Measurements from ENCODE around the gene STMP1. TPM values are rescaled to one million over a fixed set of nuclear protein-coding genes. Genes with fewer than 3 reads are reported as not detected.
"Not testable (repeated sequence)": the region's sequence is repeated elsewhere in the genome, so short reads cannot be mapped to it uniquely, and the experiment has no call there.

STMP1 gene
- total RNA-seq, 2 donors from 2014 or later = 25.7 to 27.4 TPM

DNA sequence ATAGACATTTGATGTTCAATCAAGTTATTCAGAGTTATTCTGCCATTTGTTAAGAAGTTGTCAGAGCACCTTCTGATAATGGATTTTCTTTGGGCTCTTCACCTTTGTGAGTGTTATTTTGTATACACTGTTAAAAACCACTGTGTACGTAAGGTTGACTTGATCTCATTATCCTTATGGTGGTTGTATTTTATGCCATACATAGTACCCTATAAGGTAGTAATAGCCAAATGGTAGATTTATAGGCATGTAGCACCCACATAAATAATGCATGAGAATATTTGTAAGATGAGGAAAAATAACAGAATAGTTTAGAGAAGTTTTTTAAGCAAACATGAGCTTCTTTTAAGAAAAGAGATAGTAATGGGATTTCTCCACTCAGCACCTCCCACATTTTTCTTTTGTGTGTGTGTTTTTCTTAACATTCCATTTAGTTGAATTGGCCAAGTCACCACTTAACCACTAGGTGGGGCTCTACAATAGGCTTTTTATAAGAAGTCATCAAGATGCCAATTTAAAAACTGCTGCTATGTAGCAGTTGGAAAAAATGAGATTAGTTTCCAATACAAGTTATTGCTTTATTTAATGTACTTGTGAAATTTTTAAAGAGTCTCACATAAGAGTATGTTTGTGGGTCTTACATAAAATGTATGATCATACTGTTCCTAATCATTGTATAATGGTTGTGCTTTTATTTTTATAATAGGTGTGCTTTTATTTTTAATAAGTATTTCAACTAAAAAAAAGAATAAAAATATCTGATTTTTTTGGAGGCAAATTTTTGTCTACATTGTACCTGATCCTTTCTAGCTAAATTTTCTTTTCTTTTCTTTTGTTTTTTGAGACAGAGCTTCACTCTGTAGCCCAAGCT is 41.1 kb upstream of the STMP1 start:
- peak; percentile 39 for DNase-seq
- Histone ChIP-seq H3K27me3 (no peaks in the 10 kb centered on the region), H3K4me3 (no peak overlapping the region), H3K9me3 (no peaks in the 10 kb centered on the region), H3K27ac (no peak overlapping the region), H3K36me3 (peaks cover 3% of the 10 kb centered on the region), H3K4me1 (no peaks in the 10 kb centered on the region), H3K9ac (ENCODE audit: low read depth in 2 of 2, low read length in 2 of 2) (no peak overlapping the region)
- intact Hi-C loops (cut with DNase I) = no loop called here
- TF ChIP-seq, protein P1, sequence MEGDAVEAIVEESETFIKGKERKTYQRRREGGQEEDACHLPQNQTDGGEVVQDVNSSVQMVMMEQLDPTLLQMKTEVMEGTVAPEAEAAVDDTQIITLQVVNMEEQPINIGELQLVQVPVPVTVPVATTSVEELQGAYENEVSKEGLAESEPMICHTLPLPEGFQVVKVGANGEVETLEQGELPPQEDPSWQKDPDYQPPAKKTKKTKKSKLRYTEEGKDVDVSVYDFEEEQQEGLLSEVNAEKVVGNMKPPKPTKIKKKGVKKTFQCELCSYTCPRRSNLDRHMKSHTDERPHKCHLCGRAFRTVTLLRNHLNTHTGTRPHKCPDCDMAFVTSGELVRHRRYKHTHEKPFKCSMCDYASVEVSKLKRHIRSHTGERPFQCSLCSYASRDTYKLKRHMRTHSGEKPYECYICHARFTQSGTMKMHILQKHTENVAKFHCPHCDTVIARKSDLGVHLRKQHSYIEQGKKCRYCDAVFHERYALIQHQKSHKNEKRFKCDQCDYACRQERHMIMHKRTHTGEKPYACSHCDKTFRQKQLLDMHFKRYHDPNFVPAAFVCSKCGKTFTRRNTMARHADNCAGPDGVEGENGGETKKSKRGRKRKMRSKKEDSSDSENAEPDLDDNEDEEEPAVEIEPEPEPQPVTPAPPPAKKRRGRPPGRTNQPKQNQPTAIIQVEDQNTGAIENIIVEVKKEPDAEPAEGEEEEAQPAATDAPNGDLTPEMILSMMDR (IDR thresholded peaks at IDR 0.05) = peak; percentile 78

DNA sequence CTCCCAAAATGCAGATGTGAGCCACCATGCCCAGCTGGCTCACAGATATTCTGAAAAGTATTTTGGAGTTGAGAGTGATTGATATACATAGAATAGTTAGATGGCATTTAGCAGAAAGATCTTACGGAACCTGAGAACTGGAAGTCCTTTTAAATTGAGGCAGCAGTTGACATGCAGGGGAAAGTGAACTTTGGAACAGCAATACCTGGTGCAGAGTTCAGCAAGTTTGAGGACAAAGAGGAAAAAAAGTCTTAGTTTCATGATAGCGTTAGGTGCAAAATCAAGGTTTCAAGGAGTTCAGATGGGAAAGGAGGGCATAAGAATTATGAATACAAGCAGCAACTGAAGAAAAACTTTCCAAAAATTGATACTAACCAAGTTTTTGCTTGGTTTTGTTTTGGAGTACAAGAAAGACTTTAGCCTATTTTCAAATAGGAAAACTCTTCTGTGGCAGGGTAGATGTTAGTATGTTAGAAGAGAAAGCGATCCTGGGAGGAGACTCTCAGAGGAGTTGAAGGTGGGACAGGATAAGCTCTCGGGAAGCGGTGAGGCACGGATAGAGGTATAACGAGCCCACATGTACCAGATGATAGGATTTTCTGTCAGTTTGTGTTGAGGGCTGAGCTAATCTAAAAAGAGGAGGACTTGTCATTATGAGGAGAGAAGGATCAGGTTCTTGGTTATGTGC is 28.0 kb upstream of the STMP1 start:
- no peak for DNase-seq
- Histone ChIP-seq H3K9ac (ENCODE audit: low read depth in 2 of 2, low read length in 2 of 2) (no peak overlapping the region), H3K9me3 (no peaks in the 10 kb centered on the region), H3K36me3 (peaks cover 8% of the 10 kb centered on the region), H3K27ac (no peak overlapping the region), H3K4me1 (no peaks in the 10 kb centered on the region), H3K4me3 (no peak overlapping the region), H3K27me3 (no peaks in the 10 kb centered on the region)
- intact Hi-C loops (cut with DNase I) = no loop called here
- TF ChIP-seq, protein P1 (IDR thresholded peaks at IDR 0.05) = no peak

DNA sequence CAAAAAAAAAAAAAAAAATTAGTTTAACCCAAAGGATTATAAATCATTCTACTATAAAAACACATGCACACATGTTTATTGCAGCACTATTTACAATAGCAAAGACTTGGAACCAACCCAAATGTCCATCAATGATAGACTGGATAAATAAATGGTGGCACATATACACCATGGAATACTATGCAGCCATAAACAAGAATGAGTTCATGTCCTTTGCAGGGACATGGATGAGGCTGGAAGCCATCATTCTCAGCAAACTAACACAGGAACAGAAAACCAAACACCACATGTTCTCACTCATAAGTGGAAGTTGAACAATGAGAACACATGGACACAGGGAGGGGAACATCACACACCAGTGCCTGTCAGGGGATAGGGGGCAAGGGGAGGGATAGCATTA is 22.6 kb upstream of the STMP1 start:
- H3K9ac ChIP-seq (ENCODE audit: low read depth in 2 of 2, low read length in 2 of 2); H3K36me3 ChIP-seq; intact Hi-C loops (cut with DNase I); H3K4me1 ChIP-seq; H3K27me3 ChIP-seq; H3K4me3 ChIP-seq; H3K9me3 ChIP-seq; DNase-seq; H3K27ac ChIP-seq: not testable (repeated sequence)

DNA sequence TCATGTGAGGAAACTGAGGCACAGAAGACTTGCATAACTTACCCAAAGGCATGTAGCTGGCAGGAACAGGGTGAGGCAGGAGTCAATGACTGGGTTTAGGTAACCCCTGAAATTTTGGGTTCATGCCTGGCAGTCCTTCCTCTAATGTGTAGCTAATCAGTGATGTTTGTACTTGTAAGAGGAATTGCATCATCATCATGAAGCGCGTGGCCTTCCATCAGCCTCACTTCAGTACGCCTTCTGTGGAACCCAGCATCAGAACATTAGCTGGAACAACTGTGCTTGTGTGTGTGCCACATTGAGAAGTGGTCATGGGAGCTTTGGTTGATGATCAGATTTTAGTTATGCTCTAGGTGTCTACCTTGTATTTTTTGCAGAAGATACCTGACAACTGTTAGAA is 18.2 kb upstream of the STMP1 start:
- no peak overlapping the region for H3K9ac ChIP-seq (ENCODE audit: low read depth in 2 of 2, low read length in 2 of 2)
- H3K4me1 ChIP-seq = no peaks in the 10 kb centered on the region
- TF ChIP-seq, protein P1 (IDR thresholded peaks at IDR 0.05) = no peak
- DNase-seq = no peak
- H3K9me3 ChIP-seq = no peaks in the 10 kb centered on the region
- H3K4me3 ChIP-seq = no peak overlapping the region
- H3K36me3 ChIP-seq = no peaks in the 10 kb centered on the region
- no peak overlapping the region for H3K27ac ChIP-seq
- intact Hi-C loops (cut with DNase I) = no loop called here
- no peaks in the 10 kb centered on the region for H3K27me3 ChIP-seq

DNA sequence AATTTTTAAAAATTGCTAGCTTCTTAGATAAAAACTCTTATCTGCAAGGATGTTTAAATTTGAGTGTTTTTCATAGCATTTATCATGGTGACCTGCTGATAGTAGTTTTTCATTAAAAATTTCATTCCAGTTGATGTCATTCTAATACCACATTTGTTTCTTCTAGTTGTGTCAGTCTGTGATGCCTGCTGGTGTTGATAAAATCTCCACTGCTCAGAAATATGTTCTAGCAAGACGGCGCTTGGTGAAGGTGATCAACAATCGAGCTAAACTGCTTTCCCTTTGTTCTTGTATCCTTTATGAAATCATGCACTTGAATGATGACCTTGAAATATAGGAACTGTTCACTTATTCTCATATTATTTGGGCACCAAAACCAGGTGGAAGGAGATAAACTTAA is 17.6 kb upstream of the STMP1 start:
- Histone ChIP-seq H3K9me3 (no peaks in the 10 kb centered on the region), H3K9ac (ENCODE audit: low read depth in 2 of 2, low read length in 2 of 2) (no peak overlapping the region), H3K27ac (no peak overlapping the region), H3K27me3 (no peaks in the 10 kb centered on the region), H3K4me3 (no peak overlapping the region), H3K36me3 (no peaks in the 10 kb centered on the region), H3K4me1 (no peaks in the 10 kb centered on the region)
- DNase-seq = no peak
- TF ChIP-seq, protein P1 (IDR thresholded peaks at IDR 0.05) = no peak
- intact Hi-C loops (cut with DNase I) = loop anchor here (5.0 kb wide), 1 partner anchor 362 kb away; no protein-coding TSS in a partner anchor
